ENCODE data around the gene TREM1.

DNA sequence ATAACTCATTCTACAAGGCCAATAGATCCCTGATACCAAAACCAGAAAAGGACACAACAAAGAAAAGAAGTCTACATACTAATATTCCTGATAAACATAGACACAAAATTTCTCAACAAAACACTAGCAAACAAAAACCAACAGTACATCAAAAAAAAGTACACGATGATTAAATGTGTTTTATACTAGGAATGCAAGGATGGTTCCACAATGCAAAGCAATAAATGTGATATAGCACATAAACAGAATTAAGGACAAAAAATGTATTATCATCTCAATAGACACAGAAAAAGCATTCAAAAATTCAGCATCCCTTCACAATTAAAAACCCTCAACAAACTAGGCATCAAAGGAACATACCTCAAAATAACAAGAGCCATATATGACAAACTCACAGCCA is 23.2 kb downstream of the TREM1 start:
- TF ChIP-seq ZNF565 (CRISPR knock-in tag; conservative IDR thresholded peaks at IDR 0.05; ENCODE audit: low read depth) (no peak), ZC3H10 (CRISPR knock-in tag; IDR thresholded peaks at IDR 0.05) (no peak), SNAI2 (CRISPR knock-in tag; IDR thresholded peaks at IDR 0.05) (no peak), RARB (CRISPR knock-in tag; IDR thresholded peaks at IDR 0.05) (no peak), ZFP3 (CRISPR knock-in tag; IDR thresholded peaks at IDR 0.05) (no peak), BACH2 (CRISPR knock-in tag; IDR thresholded peaks at IDR 0.05; ENCODE audit: borderline replicate concordance) (no peak), ISL1 (CRISPR knock-in tag; IDR thresholded peaks at IDR 0.05) (no peak)
- TF ChIP-seq, protein P1, sequence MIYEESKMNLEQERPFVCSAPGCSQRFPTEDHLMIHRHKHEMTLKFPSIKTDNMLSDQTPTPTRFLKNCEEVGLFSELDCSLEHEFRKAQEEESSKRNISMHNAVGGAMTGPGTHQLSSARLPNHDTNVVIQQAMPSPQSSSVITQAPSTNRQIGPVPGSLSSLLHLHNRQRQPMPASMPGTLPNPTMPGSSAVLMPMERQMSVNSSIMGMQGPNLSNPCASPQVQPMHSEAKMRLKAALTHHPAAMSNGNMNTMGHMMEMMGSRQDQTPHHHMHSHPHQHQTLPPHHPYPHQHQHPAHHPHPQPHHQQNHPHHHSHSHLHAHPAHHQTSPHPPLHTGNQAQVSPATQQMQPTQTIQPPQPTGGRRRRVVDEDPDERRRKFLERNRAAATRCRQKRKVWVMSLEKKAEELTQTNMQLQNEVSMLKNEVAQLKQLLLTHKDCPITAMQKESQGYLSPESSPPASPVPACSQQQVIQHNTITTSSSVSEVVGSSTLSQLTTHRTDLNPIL (CRISPR knock-in tag; IDR thresholded peaks at IDR 0.05; ENCODE audit: low read depth), result no peak
